SW 1271 (cell line): ENCODE data around the gene UBTD2.
"Not testable (repeated sequence)": the region's sequence is repeated elsewhere in the genome, so short reads cannot be mapped to it uniquely, and the experiment has no call there.

Experiments used
- DNase-seq, 2 experiments: peaks; one replicate each; lab custom pipeline; 2025; lab: John Stamatoyannopoulos, UW

UBTD2 gene, protein sequence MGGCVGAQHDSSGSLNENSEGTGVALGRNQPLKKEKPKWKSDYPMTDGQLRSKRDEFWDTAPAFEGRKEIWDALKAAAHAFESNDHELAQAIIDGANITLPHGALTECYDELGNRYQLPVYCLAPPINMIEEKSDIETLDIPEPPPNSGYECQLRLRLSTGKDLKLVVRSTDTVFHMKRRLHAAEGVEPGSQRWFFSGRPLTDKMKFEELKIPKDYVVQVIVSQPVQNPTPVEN

DNA sequence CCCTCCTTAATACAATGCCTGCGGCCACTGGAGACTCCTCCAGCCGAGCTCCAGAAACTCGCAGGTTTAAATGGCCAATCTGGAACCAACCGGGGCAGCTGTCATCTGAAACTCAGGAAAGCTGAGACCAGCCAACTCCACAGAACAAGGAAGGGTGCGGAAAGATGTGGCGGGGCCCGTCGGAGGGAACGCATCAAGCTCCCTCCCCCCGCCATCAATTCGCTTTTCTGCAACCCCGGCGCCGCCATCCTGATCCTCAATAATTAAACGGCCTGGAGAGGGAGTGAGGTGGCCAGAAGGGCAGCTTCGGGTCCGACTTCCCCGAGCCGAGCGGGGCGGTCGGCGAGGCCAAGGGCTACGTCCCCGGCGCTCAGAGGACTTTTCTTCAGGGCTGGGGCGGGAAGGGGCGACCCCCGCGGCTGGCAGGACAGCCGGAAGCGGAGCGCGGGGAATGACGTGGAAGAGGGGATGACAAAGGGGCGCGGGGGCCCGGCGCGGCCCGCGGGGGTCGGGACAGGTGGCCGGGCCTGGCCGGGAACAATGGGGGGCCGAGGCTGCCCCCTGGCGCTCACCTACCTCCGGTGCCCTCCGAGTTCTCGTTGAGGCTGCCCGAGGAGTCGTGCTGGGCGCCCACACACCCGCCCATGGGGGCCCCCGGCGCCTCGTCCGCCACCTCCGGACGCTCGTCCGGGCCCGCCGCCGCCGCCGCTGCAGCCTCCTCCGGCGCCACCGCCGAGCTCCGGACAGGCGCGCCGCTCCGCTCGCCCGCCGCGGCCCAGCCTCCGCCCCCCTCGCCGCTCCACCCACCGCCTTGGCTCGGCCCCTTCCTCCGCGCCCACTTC, at the start of gene UBTD2:
TSS of gene UBTD2 (minus strand) at position 745 of the 842 bp plus-strand sequence. CDS start at position 646, 99 bp downstream.
- peak; percentile 65 to 79 for DNase-seq

DNA sequence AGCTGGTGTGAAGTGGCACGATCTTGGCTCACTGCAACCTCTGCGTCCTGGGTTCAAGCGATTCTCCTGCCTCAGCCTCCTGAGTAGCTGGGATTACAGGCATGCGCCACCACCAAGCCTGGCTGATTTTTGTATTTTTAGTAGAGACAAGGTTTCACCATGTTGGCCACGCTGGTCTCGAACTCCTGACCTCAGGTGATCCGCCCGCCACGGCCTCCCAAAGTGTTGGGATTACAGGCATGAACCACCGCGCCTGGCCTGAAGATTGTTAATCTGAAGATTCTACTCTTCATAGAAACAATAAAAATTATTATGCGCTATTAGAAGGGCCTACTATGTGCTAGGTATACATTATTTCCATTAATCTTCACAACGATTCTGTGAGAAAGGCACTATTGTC, 43.3 kb upstream of the UBTD2 start:
- not testable (repeated sequence) for DNase-seq

DNA sequence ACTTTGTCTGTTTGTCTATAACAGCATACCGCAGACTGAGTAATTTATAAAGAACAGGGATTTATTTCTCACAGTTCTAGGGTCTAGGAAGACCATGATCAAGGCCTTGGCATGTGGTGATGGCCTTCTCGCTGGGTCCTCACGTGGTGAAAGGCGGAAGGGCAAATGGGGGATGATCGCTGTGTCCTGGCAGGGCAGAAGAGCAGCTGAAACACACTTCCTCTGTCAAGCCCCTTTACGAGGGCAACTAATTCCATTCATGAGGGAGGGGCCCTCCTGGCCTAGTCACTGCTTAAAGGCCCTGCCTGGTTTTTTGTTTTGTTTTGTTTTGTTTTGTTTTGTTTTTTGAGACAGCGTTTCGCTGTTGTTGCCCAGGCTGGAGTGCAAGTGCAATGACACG, 41.9 kb upstream of the UBTD2 start:
- no peak for DNase-seq

DNA sequence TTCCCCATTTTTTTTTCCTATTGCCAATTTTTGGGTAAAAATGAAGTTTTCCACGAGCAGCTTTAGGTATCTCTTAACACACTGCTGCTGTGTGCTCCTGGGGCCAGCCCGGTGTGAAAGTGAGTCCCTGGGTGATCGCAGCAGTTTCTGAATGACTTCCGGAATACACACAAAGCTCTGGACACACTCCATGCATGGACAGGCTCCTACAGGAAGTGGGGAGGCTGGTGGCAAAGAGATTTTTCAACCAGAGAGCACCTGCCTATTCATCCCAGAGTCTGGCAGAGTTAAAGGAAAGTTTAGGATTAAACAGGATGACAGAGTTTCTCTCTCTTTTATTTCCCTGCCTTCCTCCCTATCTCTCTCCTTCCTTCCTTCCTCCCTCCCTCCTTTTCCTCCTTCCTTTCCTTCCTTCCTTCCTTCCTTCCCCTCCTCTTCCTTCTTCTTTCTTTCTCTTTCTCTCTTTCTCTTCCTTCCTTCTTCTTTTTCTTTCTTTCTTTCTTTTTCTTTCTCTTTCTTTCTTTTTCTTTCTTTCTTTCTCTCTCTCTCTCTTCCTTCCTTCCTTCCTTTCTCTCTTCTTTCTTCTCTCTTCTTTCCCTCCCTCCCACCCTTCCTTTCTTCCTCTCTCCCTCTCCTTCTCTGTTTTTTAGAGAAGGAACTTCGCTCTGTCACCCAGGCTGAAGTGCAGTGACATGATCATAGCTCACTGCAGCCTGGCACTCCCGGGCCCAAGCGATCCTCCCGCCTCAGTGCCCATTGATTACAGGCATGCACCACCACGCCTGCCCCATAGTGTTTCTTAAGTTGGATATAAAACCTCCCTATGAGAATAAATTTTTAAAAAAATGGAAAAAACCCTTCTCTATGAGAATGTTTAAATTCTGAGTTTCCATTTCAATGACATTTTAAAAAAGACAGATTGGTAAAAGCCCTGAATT, 38.7 kb upstream of the UBTD2 start:
- no peak for DNase-seq

DNA sequence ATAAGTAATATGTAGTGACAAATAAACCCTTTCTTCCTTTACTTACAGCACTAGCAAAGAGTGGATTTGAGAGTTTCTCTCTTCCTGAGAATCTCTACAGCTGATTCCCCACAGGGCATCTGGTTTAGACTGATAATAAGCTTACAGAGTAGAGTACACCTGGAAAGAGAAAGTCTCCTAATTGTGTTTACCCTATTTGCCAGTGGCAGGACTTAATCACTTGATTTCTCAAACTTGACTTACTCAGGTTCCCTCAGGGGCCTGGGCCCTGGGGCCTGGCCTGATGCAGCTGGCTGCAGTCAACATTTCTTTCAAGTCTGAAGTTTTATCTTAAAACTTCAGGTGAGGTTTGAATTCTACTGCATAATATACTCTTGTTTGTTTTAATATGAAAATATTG, 38.0 kb upstream of the UBTD2 start:
- no peak for DNase-seq

DNA sequence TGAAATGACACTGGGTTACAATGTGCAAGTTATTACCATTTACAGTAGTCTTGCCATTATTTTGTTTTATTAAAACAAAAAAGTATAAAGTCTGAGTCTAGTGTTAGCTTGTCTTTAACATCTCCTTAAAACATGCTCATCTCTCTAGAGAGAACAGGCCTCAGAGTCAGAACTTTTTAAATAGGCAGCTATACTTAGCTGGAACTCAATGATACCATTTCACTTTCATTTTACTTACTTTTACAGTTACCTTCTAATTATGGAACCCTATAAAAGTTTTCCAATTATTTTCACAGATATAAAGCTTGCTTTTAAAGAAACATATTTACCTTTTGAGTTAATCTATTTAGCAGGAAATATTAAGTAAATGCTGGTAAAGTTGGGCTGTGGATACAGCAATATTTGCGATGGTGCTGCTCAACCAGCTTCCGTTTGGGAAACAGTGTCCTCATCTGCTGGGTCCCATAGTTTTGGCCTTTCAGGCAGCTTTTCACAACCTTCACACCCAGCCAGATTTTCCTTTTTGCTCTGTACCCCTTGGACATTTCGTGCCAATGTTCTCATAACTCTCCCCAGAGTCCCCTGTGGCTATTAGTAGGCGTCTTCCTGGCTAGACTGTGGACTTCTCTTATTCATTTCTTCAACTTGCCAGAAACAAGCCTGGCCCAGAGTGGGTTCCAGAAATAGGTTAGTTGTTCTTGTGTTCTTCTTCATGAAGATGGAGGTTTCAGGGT, 36.3 kb upstream of the UBTD2 start:
- DNase-seq: no peak

DNA sequence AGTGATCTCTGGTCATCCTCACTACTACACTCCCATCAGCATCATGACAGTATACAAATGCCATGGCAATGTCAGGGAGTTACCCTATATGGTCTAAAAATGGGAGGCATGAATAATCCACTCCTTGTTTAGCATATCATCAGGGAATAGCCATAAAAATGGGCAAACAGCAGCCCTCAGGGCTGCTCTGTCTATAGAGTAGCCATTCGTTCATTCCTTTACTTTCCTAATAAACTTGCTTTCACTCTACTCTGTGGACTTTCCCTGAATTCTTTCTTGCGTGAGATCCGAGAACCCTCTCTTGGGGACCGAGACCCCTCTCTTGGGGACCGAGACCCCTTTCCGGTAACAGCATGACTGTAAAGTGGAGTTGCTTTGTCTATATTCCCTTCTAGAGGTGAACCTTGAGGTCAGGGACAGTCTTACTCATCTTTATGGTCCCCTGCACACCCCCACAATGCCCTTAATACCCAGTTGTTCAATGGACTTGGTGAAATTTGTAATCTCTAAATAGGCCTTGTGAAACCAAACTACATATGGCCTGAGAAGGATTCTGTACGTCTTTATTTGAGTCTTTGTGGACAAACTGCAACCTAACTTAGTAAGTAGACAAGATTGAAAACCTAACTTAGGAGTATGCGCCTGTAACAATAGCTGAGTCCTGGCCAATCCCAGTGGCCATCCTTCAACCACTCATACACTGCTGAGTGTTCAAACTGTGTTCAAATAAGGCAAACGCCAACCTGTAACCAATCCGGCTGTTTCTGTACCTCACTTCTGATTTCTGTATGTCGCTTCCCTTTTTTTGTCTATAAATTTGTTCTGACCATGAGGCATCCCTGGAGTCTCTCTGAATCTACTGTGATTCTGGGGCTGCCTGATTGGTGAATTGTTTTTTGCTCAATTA, 32.3 kb upstream of the UBTD2 start:
- DNase-seq: no peak

DNA sequence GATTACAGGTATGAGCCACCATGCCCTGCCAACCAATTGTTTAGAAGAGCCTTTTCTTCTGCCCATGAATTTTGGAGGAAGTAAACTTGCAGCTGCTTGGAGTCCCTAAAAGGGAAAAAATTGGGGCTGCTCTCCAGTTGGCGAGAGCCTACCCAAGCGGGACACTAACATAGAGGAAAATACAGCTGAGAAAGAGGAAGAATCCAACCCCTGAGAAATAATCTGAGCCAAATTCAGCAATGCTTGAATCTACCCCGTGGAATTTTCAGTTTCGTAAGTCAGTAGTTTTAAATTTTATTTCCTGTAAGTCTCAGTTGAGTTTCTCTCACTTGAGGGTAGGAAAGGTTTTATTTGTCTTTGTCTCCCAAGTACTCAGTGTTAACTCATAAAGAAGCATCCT, 30.4 kb upstream of the UBTD2 start:
- no peak for DNase-seq

DNA sequence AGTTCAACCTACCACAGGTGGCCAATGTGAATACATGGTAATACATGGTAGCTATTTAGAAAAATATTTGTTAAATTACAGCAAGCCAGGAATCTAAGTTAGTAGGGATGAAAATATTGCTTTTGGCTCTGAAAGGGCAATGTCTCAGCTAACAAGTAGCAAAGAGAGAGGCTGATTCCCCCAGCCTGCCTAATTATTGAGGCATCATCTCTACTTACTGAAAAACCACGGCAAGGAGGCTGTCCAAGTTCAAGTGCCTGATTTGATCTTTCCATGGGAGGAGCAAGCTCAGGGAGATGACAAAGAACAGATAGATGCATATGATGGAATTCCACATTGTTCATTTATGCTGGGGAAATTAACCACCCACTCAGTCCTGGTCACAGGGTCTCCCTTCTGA, 28.7 kb upstream of the UBTD2 start:
- DNase-seq: no peak

DNA sequence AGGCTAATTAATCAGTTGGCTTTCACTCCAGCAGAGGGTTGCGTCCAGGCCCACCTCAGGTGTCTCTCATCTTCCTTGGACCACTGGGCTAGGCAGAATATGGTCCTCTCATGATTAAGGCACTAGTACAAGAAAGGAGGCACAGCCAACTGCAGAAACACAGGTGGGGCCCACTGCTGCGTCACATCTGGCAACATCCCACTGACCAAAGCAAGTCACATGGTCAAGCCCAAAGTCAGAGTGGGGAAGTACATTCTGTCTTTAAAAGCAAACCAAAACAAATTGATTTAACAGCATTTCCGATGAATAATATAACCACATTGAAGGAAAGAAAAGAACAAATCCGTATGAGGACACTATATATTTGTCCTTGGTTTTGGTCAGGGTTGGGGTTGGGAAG, 28.0 kb upstream of the UBTD2 start:
- no peak for DNase-seq

DNA sequence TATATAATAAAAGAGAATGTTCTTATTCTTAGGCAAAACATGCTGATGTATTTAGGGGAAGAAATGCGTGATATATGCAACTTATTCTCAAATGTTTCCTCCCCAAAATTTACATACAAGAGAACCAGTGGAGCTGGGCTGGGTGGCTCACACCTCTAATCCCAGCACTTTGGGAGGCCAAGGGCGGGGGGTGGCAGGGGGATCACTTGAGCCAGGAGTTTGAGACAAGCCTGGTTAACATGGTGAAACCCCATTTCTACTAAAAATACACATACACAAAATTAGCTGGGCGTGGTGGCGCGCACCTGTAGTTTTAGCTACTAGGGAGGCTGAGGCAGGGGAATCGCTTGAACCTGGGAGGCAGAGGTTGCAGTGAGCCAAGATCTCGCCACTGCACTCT, 27.5 kb upstream of the UBTD2 start:
- no peak for DNase-seq

DNA sequence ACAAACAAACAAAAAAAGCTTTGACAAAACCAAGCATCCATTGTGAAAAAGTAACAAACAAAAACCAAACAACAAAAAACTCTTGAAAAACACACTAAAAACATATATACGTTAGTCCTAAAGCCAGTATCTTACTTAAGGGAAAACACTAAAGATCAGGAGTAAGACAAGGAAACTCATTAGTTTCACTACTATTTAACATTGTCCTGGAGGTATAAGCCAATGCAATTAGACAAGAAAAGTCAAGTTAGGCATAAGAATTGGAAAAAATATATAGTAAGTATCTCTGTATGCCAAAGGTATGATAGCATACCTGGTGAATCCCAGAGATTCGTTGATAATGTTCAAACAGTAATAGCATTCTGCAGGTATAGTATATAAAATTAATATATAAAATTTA, 21.8 kb upstream of the UBTD2 start:
- no peak for DNase-seq

DNA sequence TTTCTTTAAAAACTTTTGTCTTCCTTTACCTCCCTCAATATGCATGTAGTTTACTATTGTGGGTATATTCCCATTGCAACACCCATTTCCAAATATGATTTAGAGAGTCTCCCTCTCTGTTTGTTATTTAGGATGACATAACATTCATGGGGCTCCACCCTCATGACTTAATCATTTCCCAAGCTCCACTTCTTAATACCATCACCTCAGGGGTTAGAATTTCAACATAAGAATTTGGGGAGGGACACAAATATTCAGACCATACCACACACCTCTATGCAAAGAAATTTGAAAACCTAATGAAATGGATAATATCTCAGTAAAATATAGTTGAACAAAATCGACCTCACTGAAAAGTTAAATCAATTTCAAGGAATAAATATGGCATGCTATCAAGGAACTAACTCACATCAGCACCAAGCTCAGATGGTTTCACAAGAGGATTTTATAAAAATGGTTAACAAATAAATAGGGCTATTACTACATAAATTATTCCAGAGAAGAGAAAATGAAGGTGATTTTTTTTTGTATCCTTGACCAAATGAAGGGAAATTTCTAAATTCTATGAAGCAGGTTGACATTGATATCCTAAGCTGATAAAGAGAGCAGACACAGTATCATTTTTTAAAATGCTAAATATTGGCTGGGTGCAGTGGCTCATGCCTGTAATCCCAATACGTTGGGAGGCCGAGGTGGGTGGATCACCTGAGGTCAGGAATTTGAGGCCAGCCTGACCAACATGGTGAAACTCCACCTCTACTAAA, 20.2 kb upstream of the UBTD2 start:
- no peak for DNase-seq

DNA sequence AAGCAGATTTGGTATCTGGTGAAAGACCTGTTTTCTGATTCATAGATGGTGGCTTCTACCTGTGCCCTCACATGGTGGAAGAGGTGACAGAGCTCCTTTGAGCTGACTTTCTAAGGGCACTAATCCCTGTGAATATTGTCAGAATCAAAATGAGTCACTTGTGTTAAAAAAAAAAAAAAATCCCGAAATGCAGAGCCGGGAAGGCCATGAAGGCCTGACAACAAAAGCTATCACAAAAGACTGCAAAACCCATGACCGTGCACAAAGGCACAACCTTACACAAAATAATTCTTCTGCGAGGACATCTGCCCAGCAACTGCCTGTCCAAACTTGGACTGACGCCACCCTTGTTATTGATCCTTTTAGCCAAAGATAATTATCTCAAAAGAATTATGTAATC, 19.6 kb upstream of the UBTD2 start:
- no peak for DNase-seq

DNA sequence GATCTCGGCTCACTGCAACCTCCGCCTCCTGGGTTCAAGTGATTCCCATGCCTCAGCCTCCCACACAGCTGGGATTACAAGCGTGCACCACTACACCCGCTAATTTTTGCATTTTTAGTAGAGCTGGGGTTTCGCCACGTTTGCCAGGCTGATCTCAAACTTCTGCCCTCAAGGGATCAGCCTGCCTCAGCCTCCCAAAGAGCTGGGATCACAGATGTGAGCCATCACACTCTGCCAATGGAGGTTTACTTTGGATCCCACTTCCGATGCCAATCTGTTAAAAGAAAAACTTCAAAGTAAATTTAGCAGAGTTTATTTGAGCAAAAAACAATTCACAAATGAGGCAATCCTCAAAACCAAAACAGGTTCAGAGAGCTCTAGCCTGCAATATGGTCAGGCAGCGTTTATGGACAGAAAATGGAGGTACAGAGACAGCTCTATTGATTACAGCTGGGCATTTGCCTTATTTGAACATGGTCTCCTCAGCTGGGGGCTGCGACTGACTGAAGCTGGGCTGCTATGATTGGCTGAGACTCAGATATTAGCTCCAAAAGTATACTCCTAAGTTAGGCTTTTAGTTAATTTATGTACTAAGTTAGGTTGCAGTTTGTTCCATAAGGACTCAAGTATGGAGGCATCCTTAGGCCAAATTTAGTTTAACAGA, 18.6 kb upstream of the UBTD2 start:
- no peak for DNase-seq

DNA sequence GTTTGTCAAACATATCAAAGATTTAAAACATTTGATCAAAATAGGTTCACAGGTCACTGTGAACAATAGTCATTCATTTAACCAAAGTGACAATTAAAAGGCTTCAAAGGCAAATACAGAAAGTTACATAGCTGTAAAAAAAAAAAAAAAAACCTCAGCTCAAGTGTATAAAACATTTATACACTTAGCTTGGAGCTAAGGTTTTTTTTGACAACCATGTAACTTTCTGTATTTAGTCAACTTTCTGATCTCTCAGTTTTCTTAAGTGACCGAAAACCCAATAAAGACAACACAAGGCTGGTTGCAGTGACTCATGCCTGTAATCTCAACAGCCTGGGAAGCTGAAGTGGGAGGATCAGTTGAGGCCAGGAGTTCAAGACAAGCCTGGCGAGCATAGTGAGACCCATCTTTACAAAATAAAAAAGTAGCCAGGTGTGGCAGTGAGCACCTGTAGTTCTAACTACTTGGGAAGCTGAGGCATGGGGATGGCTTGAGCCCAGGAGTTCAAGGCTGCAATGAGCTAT, 16.4 kb upstream of the UBTD2 start:
- no peak for DNase-seq

DNA sequence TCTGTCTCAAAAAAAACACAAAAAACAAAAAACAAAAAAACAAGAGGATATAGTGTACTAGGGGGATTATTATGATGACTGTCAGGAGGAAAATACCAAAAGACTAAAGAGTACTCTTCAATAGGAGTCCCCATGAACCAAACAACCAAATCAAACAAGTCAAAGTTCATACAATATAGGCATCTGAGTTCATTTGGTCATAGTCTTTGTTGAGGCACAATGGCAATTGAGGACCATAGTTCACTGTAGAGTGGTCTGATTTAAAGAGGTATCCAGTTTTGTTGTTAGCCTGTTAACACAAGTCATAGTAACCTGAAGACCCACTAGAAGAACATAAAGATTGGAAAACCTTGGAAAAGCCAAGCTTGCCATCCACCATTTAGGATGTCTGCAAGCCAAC, 11.3 kb upstream of the UBTD2 start:
- no peak for DNase-seq

DNA sequence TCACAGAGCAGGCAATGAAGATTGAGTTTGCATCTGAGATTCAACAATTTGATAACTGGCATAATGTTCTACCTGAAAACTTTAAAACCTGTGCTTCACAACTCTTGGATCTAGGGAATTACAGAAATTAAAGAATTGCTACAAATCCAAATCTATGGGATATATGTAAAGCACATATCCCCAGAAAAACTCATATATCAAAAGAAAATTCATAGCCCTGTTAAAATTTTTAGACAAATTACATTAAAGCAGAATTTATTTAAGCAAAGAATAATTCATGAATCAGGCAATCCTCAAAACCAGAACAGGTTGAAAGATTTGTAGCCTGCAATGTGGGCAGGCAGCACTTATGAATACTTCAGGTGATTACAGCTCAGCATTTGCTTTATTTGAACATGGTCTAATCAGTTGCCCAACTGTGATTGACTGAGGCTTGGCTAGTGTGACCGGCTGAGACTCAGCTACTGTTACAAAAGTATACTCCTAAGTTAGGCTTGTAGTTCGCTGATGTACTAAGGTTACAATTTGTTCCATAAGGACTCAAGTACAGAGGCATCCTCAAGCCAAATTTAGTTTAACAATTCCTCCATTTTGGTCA, 10.3 kb upstream of the UBTD2 start:
- no peak for DNase-seq
